A172 (cell line): Measurements from ENCODE around the gene MARK1. TPM values are rescaled to one million over a fixed set of nuclear protein-coding genes. Genes with fewer than 3 reads are reported as not detected.

Experiments
- DNase-seq: peaks from one replicate; pipeline ENCODE4 v3.0.0-alpha.2; 2015; ENCODE audit warnings: low spot score
- total RNA-seq: library from RNA; depleted of rRNA; stranded (reverse); fragments of >200 nt; shearing (Covaris generic); gene quantifications from 2 replicates; pipeline ENCODE4 v1.2.3, GENCODE V29; 2014; rRNA removed

Gene MARK1
- total RNA-seq, 1 experiment from 2014 or later: 1.2 TPM

GRCh38 chr1:220711056-220711809 is 183.3 kb downstream of the MARK1 start:
- DNase-seq: no peak

Other genes with a start within 250 kb of the MARK1 start
- 0.74 and 1.2 TPM in 2 replicates for gene C1orf115, start 162.2 kb downstream of the MARK1 start, total RNA-seq
- 0.55 and 0.89 TPM in 2 replicates for gene MTARC2, start 220.2 kb downstream of the MARK1 start, total RNA-seq